Islet of Langerhans (tissue), 1 donor: ENCODE results near the gene GRIK4.
"Not testable (repeated sequence)": the region's sequence is repeated elsewhere in the genome, so short reads cannot be mapped to it uniquely, and the experiment has no call there.

Source experiments
- FAIRE-seq: peaks from one replicate; lab custom pipeline; 2011; peaks lifted over from hg19 to GRCh38; lab: Jason Lieb, UNC

Gene GRIK4

GRCh38 chr11:120511116-120511819 lies at the start of gene GRIK4:
Gene GRIK4, plus strand, starts transcription at chr11:120511748. Its CDS starts 148,571 bp downstream, at chr11:120660319.
- FAIRE-seq: no peak

GRCh38 chr11:120462825-120463224 lies 48.7 kb upstream of the GRIK4 start:
- peak; percentile 66 for FAIRE-seq

GRCh38 chr11:120465921-120466534 lies 45.5 kb upstream of the GRIK4 start:
- FAIRE-seq: peak; percentile 86

- no peak for FAIRE-seq
Observed at GRCh38 chr11:120467627-120468026, 43.9 kb upstream of the GRIK4 start.

- FAIRE-seq: no peak
Observed at GRCh38 chr11:120471131-120471530, 40.4 kb upstream of the GRIK4 start.

GRCh38 chr11:120471994-120472393 lies 39.6 kb upstream of the GRIK4 start:
- FAIRE-seq: no peak

GRCh38 chr11:120473503-120473902 lies 38.0 kb upstream of the GRIK4 start:
- FAIRE-seq: peak; percentile 56

GRCh38 chr11:120482149-120482548 lies 29.4 kb upstream of the GRIK4 start:
- peak; percentile 38 for FAIRE-seq

GRCh38 chr11:120484722-120485121 lies 26.8 kb upstream of the GRIK4 start:
- no peak for FAIRE-seq

GRCh38 chr11:120486138-120486537 lies 25.4 kb upstream of the GRIK4 start:
- FAIRE-seq: no peak

- no peak for FAIRE-seq
Observed at GRCh38 chr11:120489799-120490198, 21.7 kb upstream of the GRIK4 start.

- FAIRE-seq: no peak
Observed at GRCh38 chr11:120492486-120492885, 19.1 kb upstream of the GRIK4 start.

GRCh38 chr11:120494595-120494994 lies 17.0 kb upstream of the GRIK4 start:
- no peak for FAIRE-seq

- no peak for FAIRE-seq
Observed at GRCh38 chr11:120499088-120499487, 12.5 kb upstream of the GRIK4 start.

GRCh38 chr11:120499859-120500258 lies 11.7 kb upstream of the GRIK4 start:
- FAIRE-seq: no peak

- FAIRE-seq: no peak
Observed at GRCh38 chr11:120500414-120501071, 11.0 kb upstream of the GRIK4 start.

- FAIRE-seq: no peak
Observed at GRCh38 chr11:120501440-120501839, 10.1 kb upstream of the GRIK4 start.

GRCh38 chr11:120501976-120502755 lies 9.4 kb upstream of the GRIK4 start:
- no peak for FAIRE-seq

GRCh38 chr11:120503529-120503928 lies 8.0 kb upstream of the GRIK4 start:
- not testable (repeated sequence) for FAIRE-seq

- FAIRE-seq: no peak
Observed at GRCh38 chr11:120505801-120506425, 5.6 kb upstream of the GRIK4 start.

GRCh38 chr11:120509346-120510053 lies 2.0 kb upstream of the GRIK4 start:
- FAIRE-seq: no peak
